ENCODE data around the gene DOCK11. TPM values are rescaled to one million over a fixed set of nuclear protein-coding genes. Genes with fewer than 3 reads are reported as not detected.

DOCK11 gene
- total and polyA plus RNA-seq, 2 of the 4 experiments (the other 2 are of a cell fraction) = 3.9 to 13.1 TPM

GRCh38 chrX:118495958-118496762 is 545 bp downstream of the DOCK11 start:
- H4K91ac ChIP-seq (ENCODE audit: insufficient read depth, low read depth, low read length) = peak overlapping the region; percentile 78
- no peak for TF ChIP-seq NFE2L2 (IDR thresholded peaks at IDR 0.05; ENCODE audit: low read depth, low read length)
- peaks cover 6 to 9% of the 10 kb centered on the region in 2 experiments; a peak in 3 of 4 replicates for H3K79me1 ChIP-seq (ENCODE audit: low read depth in 1 of 2, low read length in 2 of 2)
- H3K27ac ChIP-seq (ENCODE audit: insufficient read depth, low read length) = peak overlapping the region; percentile 58
- peak overlapping the region; percentile 60 for H3K4ac ChIP-seq (ENCODE audit: low read depth, low read length)
- in situ Hi-C loops (cut with MboI; ENCODE audit: low sequenced_read_pairs) (no loop called here), dilution Hi-C loops (cut with HindIII; ENCODE audit: low sequenced_read_pairs, unreplicated experiment) (no loop called here), intact Hi-C loops (cut with micrococcal nuclease) (loop anchor here (5.0 kb wide), 1 partner anchor 81 kb away; no protein-coding TSS in a partner anchor)
- no peak overlapping the region; the same call in 1 of the 2 replicates for H3K56ac ChIP-seq (ENCODE audit: extremely low read depth, insufficient read depth, low read length)
- H3K4me2 ChIP-seq (ENCODE audit: low read depth, low read length) = peak overlapping the region; percentile 89
- H2AFZ ChIP-seq (replicated peaks; ENCODE audit: low read length, poor library complexity) = peak overlapping the region; percentile 85
- peak overlapping the region; percentile 19; a peak in 1 of 4 replicates for H4K8ac ChIP-seq (ENCODE audit: low read depth in 2 of 2, low read length in 2 of 2)
- ChIA-PET POLR2A (ENCODE audit: unreplicated experiment) (no interaction called here), CTCF (interaction anchor here (1.5 kb wide), 1 partner anchor 55 kb away, joined by 3 read pairs; no protein-coding TSS in a partner anchor)
- H2BK20ac ChIP-seq (ENCODE audit: low read depth, low read length) = no peak overlapping the region
- H3K4me1 ChIP-seq (ENCODE audit: control insufficient read depth, insufficient read depth, low read length) = peaks cover 2% of the 10 kb centered on the region; the same call in 1 of the 2 replicates
- no peaks in the 10 kb centered on the region for H3K9me1 ChIP-seq (ENCODE audit: insufficient read depth, low read length)
- H3K36me3 ChIP-seq (ENCODE audit: control insufficient read depth, insufficient read depth, low read length) = no peaks in the 10 kb centered on the region
- ATAC-seq (ENCODE audit: low read depth) = peak; percentile 35
- H2BK120ac ChIP-seq (ENCODE audit: low read depth, low read length) = peak overlapping the region; percentile 38; the same call in 1 of the 2 replicates
- peak overlapping the region; percentile 67 for H3K23ac ChIP-seq (ENCODE audit: low read depth, low read length)
- H3K27me3 ChIP-seq (ENCODE audit: control insufficient read depth, insufficient read depth, low read length) = no peaks in the 10 kb centered on the region
- H3K14ac ChIP-seq (replicated peaks; ENCODE audit: low read depth, low read length) = peak overlapping the region; percentile 51
- no TSS peak for BruUV-seq (replicated peaks)
- H3K18ac ChIP-seq (ENCODE audit: low read depth, low read length) = peak overlapping the region; percentile 1; the same call in 1 of the 2 replicates
- no peaks in the 10 kb centered on the region for H4K20me1 ChIP-seq (ENCODE audit: insufficient read depth, low read length)
- no peaks in the 10 kb centered on the region for H3K9me3 ChIP-seq (ENCODE audit: control insufficient read depth, insufficient read depth, low read length)
- H2BK5ac ChIP-seq (ENCODE audit: low read depth, low read length, poor library complexity, severe bottlenecking) = no peak overlapping the region
- H3K4me3 ChIP-seq (ENCODE audit: insufficient read depth, low read depth, low read length) = peak overlapping the region; percentile 78
- no peak for DNase-seq
- H4K5ac ChIP-seq (ENCODE audit: low read depth, low read length) = peak overlapping the region; percentile 47; the same call in 1 of the 2 replicates
- no peak overlapping the region for H2AK5ac ChIP-seq (ENCODE audit: low read depth, low read length)
- H2BK15ac ChIP-seq (ENCODE audit: low read depth, low read length) = no peak overlapping the region
- WGBS, 2 experiments (ENCODE audit: extremely low coverage in 2 of 2, insufficient read length in 1 of 2) = 30% methylated on average over 36 of the region's 81 CpGs; no CpG with 5 or more reads in 1 of the 2 experiments
- H2AK9ac ChIP-seq (replicated peaks; ENCODE audit: low read depth, low read length, poor library complexity) = peak overlapping the region; percentile 66
- H3K9ac ChIP-seq (ENCODE audit: low read depth, low read length) = peak overlapping the region; percentile 58
